Fibroblast of skin of back (primary cell): Measurements from ENCODE around the gene TLX2. TPM values are rescaled to one million over a fixed set of nuclear protein-coding genes. Genes with fewer than 3 reads are reported as not detected.
"Not testable (repeated sequence)": the region's sequence is repeated elsewhere in the genome, so short reads cannot be mapped to it uniquely, and the experiment has no call there.

Source experiments
- DNase-seq: peaks from one replicate; pipeline ENCODE4 v3.0.0-alpha.2; 2013
- polyA plus RNA-seq, 2 experiments: library from polyadenylated mRNA; unstranded; fragments of 120-200 nt; gene quantifications; one replicate each; pipeline ENCODE4 v1.2.1, GENCODE V29; 2013; ENCODE audit not compliant: insufficient read length in 2 of 2

The TLX2 gene
- not detected for polyA plus RNA-seq (2013, experiment 1 of 2; ENCODE audit: insufficient read length)
- not detected for polyA plus RNA-seq (2013, experiment 2 of 2; ENCODE audit: insufficient read length)

GRCh38 chr2:74514368-74515270 lies at the start of gene TLX2:
Gene TLX2, plus strand, starts transcription at chr2:74514450. Its CDS starts 357 bp downstream, at chr2:74514807.
- DNase-seq = no peak

GRCh38 chr2:74470742-74471141 lies 43.5 kb upstream of the TLX2 start:
- not testable (repeated sequence) for DNase-seq

- no peak for DNase-seq
Measured at GRCh38 chr2:74471332-74472065, 42.8 kb upstream of the TLX2 start.

GRCh38 chr2:74472086-74472944 lies 41.9 kb upstream of the TLX2 start, which contains the start of gene MRPL53:
Gene MRPL53, minus strand, starts transcription at chr2:74472680. Its CDS starts 20 bp downstream, at chr2:74472660.
- peak; percentile 94 for DNase-seq

GRCh38 chr2:74472945-74473258 lies 41.3 kb upstream of the TLX2 start:
- no peak for DNase-seq

- DNase-seq = no peak
Measured at GRCh38 chr2:74474481-74474880, 39.8 kb upstream of the TLX2 start.

GRCh38 chr2:74474899-74475298 lies 39.4 kb upstream of the TLX2 start:
- no peak for DNase-seq

- DNase-seq = no peak
Measured at GRCh38 chr2:74481431-74481830, 32.8 kb upstream of the TLX2 start.

- DNase-seq = no peak
Measured at GRCh38 chr2:74481961-74482800, 32.1 kb upstream of the TLX2 start.

GRCh38 chr2:74482801-74483674 lies 31.2 kb upstream of the TLX2 start, which contains the start of the genes CCDC142 and TTC31:
Gene CCDC142, minus strand, starts transcription at chr2:74482998. Its CDS starts 161 bp downstream, at chr2:74482837.
Gene TTC31, plus strand, starts transcription at chr2:74483081. Its CDS starts 15 bp downstream, at chr2:74483096.
- peak; percentile 96 for DNase-seq

- not testable (repeated sequence) for DNase-seq
Measured at GRCh38 chr2:74483675-74484164, 30.5 kb upstream of the TLX2 start.

GRCh38 chr2:74486141-74486540 lies 28.1 kb upstream of the TLX2 start:
- DNase-seq = no peak

GRCh38 chr2:74488643-74489481 lies 25.4 kb upstream of the TLX2 start:
- DNase-seq = no peak

GRCh38 chr2:74489906-74490305 lies 24.3 kb upstream of the TLX2 start:
- DNase-seq = no peak

- no peak for DNase-seq
Measured at GRCh38 chr2:74491648-74492544, 22.4 kb upstream of the TLX2 start.

- no peak for DNase-seq
Measured at GRCh38 chr2:74493546-74493945, 20.7 kb upstream of the TLX2 start.

GRCh38 chr2:74495440-74495839 lies 18.8 kb upstream of the TLX2 start:
- no peak for DNase-seq
